H9 (cell line): ENCODE measurements around the gene BHLHE40. TPM values are rescaled to one million over a fixed set of nuclear protein-coding genes. Genes with fewer than 3 reads are reported as not detected.

Experiments
- DNase-seq: peaks from one replicate; pipeline ENCODE4 v3.0.0-alpha.2; 2017
- H2AFZ ChIP-seq: one replicate; pipeline ENCODE4 v1.6.1; 2013; ENCODE audit warnings: mild to moderate bottlenecking, low read length, control low read depth, moderate library complexity
- H2AK5ac ChIP-seq: 2 replicates; pipeline ENCODE4 v1.6.1; 2013; ENCODE audit warnings: low read length, control low read depth, mixed read lengths; ENCODE audit not compliant: insufficient read length
- H2BK120ac ChIP-seq: one replicate; pipeline ENCODE4 v1.6.1; 2013; ENCODE audit warnings: low read depth, mild to moderate bottlenecking, low read length, control low read depth, inconsistent platforms; ENCODE audit not compliant: poor library complexity, severe bottlenecking
- H2BK12ac ChIP-seq: 2 replicates; pipeline ENCODE4 v1.6.1; 2013; ENCODE audit warnings: low read length, control low read depth, mixed read lengths, low read depth; ENCODE audit not compliant: insufficient read length
- H2BK15ac ChIP-seq: 2 replicates; pipeline ENCODE4 v1.6.1; 2013; ENCODE audit warnings: low read depth, low read length, control low read depth
- H2BK20ac ChIP-seq: one replicate; pipeline ENCODE4 v1.6.1; 2013; ENCODE audit warnings: low read depth, mild to moderate bottlenecking, low read length, control low read depth, inconsistent platforms; ENCODE audit not compliant: poor library complexity, severe bottlenecking
- H2BK5ac ChIP-seq: 2 replicates; pipeline ENCODE4 v1.6.1; 2013; ENCODE audit warnings: low read length, control low read depth, mixed read lengths; ENCODE audit not compliant: insufficient read length
- H3K14ac ChIP-seq: 2 replicates; pipeline ENCODE4 v1.6.1; 2013; ENCODE audit warnings: low read length, control low read depth; ENCODE audit not compliant: insufficient read depth
- H3K18ac ChIP-seq: 2 replicates; pipeline ENCODE4 v1.6.1; 2013; ENCODE audit warnings: low read depth, mild to moderate bottlenecking, mixed read lengths, low read length, control low read depth; ENCODE audit not compliant: insufficient read length
- H3K23ac ChIP-seq: 2 replicates; pipeline ENCODE4 v1.6.1; 2013; ENCODE audit warnings: low read length, control low read depth, mixed read lengths, low read depth; ENCODE audit not compliant: insufficient read length
- H3K23me2 ChIP-seq: 2 replicates; pipeline ENCODE4 v1.6.1; 2013; ENCODE audit warnings: low read depth, mild to moderate bottlenecking, mixed read lengths, low read length, control low read depth; ENCODE audit not compliant: insufficient read length, poor library complexity, severe bottlenecking
- H3K27ac ChIP-seq: 2 replicates; pipeline ENCODE4 v1.5.1; 2013; ENCODE audit warnings: low read length, control low read depth, mixed read lengths, low read depth; ENCODE audit not compliant: insufficient read length
- H3K27me3 ChIP-seq: 2 replicates; pipeline ENCODE4 v1.6.1; 2013; ENCODE audit warnings: low read length, control low read depth, inconsistent platforms; ENCODE audit not compliant: insufficient read depth
- H3K4ac ChIP-seq: 2 replicates; pipeline ENCODE4 v1.6.1; 2013; ENCODE audit warnings: low read depth, mild to moderate bottlenecking, control low read depth, inconsistent platforms, low read length, moderate library complexity
- H3K4me1 ChIP-seq: 2 replicates; pipeline ENCODE4 v1.6.1; 2013; ENCODE audit warnings: low read length, control low read depth, inconsistent platforms; ENCODE audit not compliant: insufficient read depth
- H3K4me2 ChIP-seq: 2 replicates; pipeline ENCODE4 v1.6.1; 2013; ENCODE audit warnings: low read length, control low read depth, mixed read lengths; ENCODE audit not compliant: insufficient read length, insufficient read depth
- H3K56ac ChIP-seq: 2 replicates; pipeline ENCODE4 v1.6.1; 2013; ENCODE audit warnings: low read depth, mild to moderate bottlenecking, mixed read lengths, low read length, control low read depth; ENCODE audit not compliant: insufficient read length
- H3K79me1 ChIP-seq: 2 replicates; pipeline ENCODE4 v1.6.1; 2013; ENCODE audit warnings: low read depth, mild to moderate bottlenecking, moderate library complexity, low read length, control low read depth, inconsistent platforms; ENCODE audit not compliant: insufficient read depth, poor library complexity, severe bottlenecking
- H3K79me2 ChIP-seq: 2 replicates; pipeline ENCODE4 v1.6.1; 2013; ENCODE audit warnings: low read length, control low read depth, inconsistent platforms; ENCODE audit not compliant: insufficient read depth
- H3K9ac ChIP-seq: 2 replicates; pipeline ENCODE4 v1.6.1; 2013; ENCODE audit warnings: low read length, control low read depth, mixed read lengths; ENCODE audit not compliant: insufficient read length; ENCODE audit errors: extremely low read depth
- H3K9me3 ChIP-seq: one replicate; pipeline ENCODE4 v1.6.1; 2013; ENCODE audit warnings: low read depth, low read length, inconsistent platforms; ENCODE audit not compliant: control insufficient read depth
- H3T11ph ChIP-seq: one replicate; pipeline ENCODE4 v1.6.1; 2013; ENCODE audit warnings: mild to moderate bottlenecking, low read length, control low read depth, inconsistent platforms
- H4K20me1 ChIP-seq: one replicate; pipeline ENCODE4 v1.6.1; 2013; ENCODE audit not compliant: control insufficient read depth, insufficient read length, insufficient read depth
- H4K5ac ChIP-seq: 2 replicates; pipeline ENCODE4 v1.6.1; 2013; ENCODE audit warnings: low read depth, mild to moderate bottlenecking, mixed read lengths, low read length, control low read depth; ENCODE audit not compliant: insufficient read length
- H4K8ac ChIP-seq: replicated peaks from 2 replicates; pipeline ENCODE4 v1.6.1; 2013; ENCODE audit warnings: low read length, control low read depth, mixed read lengths, low read depth; ENCODE audit not compliant: insufficient read length
- H4K91ac ChIP-seq: 2 replicates; pipeline ENCODE4 v1.6.1; 2013; ENCODE audit warnings: low read depth, mild to moderate bottlenecking, moderate library complexity, mixed read lengths, low read length, control low read depth; ENCODE audit not compliant: insufficient read length
- H3K27ac Mint-ChIP-seq, 3 experiments: 2 replicates in 2 of 3; 3 replicates in 1 of 3; pipeline ENCODE4 v1.8.0; 2020 to 2021; ENCODE audit warnings: mixed read lengths in 3 of 3, mild to moderate bottlenecking in 1 of 3, moderate library complexity in 1 of 3
- H3K27me3 Mint-ChIP-seq: 2 replicates; pipeline ENCODE4 v1.8.0; 2021; ENCODE audit warnings: low read depth, mild to moderate bottlenecking, moderate library complexity, mixed read lengths
- H3K36me3 Mint-ChIP-seq, 3 experiments: 2 replicates in 2 of 3; 3 replicates in 1 of 3; pipeline ENCODE4 v1.8.0; 2020 to 2021; ENCODE audit warnings: low read depth in 3 of 3, mixed read lengths in 3 of 3; ENCODE audit not compliant: insufficient read depth in 1 of 3
- H3K4me1 Mint-ChIP-seq, 2 experiments: 2 replicates each; pipeline ENCODE4 v1.8.0; 2020; ENCODE audit warnings: mixed read lengths in 2 of 2
- H3K4me3 Mint-ChIP-seq, 2 experiments: 2 replicates in 1 of 2; 3 replicates in 1 of 2; pipeline ENCODE4 v1.8.0; 2020 to 2021; ENCODE audit warnings: mild to moderate bottlenecking in 2 of 2, mixed read lengths in 2 of 2, moderate library complexity in 1 of 2
- H3K9me3 Mint-ChIP-seq, 2 experiments: 2 replicates in 1 of 2; 3 replicates in 1 of 2; pipeline ENCODE4 v1.8.0; 2020; ENCODE audit warnings: mild to moderate bottlenecking in 2 of 2, mixed read lengths in 2 of 2, moderate library complexity in 1 of 2
- WGBS: extraction: QIAGEN DNeasy Blood & Tissue Kit; methylation state at CpG from one replicate; pipeline ENCODE4 v1.1.7; 2013; ENCODE audit warnings: missing lambda C conversion rate, low lambda C conversion rate, mixed read lengths; ENCODE audit not compliant: insufficient read length; ENCODE audit errors: extremely low coverage; 5-methylcytosine and 5-hydroxymethylcytosine counted together
- total RNA-seq: library from RNA; stranded (reverse); gene quantifications from 2 replicates; pipeline ENCODE4 v1.2.1, GENCODE V29; 2021
- TF ChIP-seq, protein P1 (sequence below): fragments of 200-600 bp; sonication (generic); conservative IDR thresholded peaks from 3 replicates; pipeline ENCODE4 v1.8.0; 2021; ENCODE audit warnings: antibody characterized with exemption, mild to moderate bottlenecking

The BHLHE40 gene
- total RNA-seq, 1 experiment from 2014 or later, result 4.1 TPM

DNA sequence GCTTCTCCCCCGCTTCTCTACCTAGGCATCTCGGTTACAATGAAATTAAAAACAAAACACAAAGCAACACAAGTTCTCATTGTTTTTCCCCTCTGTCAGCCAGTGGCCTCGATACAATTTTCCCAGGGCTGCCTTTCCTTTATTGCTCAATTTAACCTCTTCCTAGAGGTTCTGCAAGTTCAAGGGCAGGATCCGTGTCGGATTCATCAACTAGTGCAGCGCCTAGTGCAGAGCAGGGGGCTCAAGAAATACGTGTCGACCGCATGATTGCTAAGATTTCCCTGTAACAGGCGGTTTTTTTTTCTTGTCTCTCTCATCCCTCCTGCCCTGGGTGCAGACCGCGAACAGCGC lies 1.4 kb upstream of the BHLHE40 start:
- no peak overlapping the region for H2AK5ac ChIP-seq
- peak overlapping the region; percentile 39 for H3K9ac ChIP-seq
- H2AFZ ChIP-seq, result no peak overlapping the region
- H2BK5ac ChIP-seq, result no peak overlapping the region
- no peak overlapping the region for H4K5ac ChIP-seq
- H2BK120ac ChIP-seq, result no peak overlapping the region
- no peak overlapping the region for H3K27ac ChIP-seq
- H4K20me1 ChIP-seq, result no peaks in the 10 kb centered on the region
- DNase-seq, result no peak
- H3K14ac ChIP-seq, result peak overlapping the region; percentile 72
- H3K23me2 ChIP-seq, result peaks cover 37% of the 10 kb centered on the region
- no peak overlapping the region for H4K8ac ChIP-seq
- no peaks in the 10 kb centered on the region for H3K79me2 ChIP-seq
- H3K9me3 ChIP-seq, result no peaks in the 10 kb centered on the region
- H3K27me3 ChIP-seq, result no peaks in the 10 kb centered on the region; the same call in 1 of the 2 replicates
- no peak overlapping the region for H3T11ph ChIP-seq
- no peak overlapping the region for H3K23ac ChIP-seq
- no peak overlapping the region for H3K4ac ChIP-seq
- Mint-ChIP-seq H3K27me3 (peaks cover 46% of the 10 kb centered on the region), H3K27ac (no peak overlapping the region), H3K9me3 (no peaks in the 10 kb centered on the region; a peak in 1 of 5 replicates), H3K4me1 (peaks cover 31 to 33% of the 10 kb centered on the region in 2 experiments), H3K4me3 (peak overlapping the region; percentile 76 to 93), H3K36me3 (peaks cover 0 to 4% (median 4%) of the 10 kb centered on the region in 3 experiments; a peak in 2 of 7 replicates)
- H2BK15ac ChIP-seq, result no peak overlapping the region
- H3K4me1 ChIP-seq, result peaks cover 3% of the 10 kb centered on the region
- H3K79me1 ChIP-seq, result no peaks in the 10 kb centered on the region
- H3K4me2 ChIP-seq, result peak overlapping the region; percentile 94
- H4K91ac ChIP-seq, result no peak overlapping the region
- H3K18ac ChIP-seq, result no peak overlapping the region
- no peak overlapping the region for H3K56ac ChIP-seq
- H2BK20ac ChIP-seq, result no peak overlapping the region
- H2BK12ac ChIP-seq, result no peak overlapping the region
- TF ChIP-seq, protein P1, sequence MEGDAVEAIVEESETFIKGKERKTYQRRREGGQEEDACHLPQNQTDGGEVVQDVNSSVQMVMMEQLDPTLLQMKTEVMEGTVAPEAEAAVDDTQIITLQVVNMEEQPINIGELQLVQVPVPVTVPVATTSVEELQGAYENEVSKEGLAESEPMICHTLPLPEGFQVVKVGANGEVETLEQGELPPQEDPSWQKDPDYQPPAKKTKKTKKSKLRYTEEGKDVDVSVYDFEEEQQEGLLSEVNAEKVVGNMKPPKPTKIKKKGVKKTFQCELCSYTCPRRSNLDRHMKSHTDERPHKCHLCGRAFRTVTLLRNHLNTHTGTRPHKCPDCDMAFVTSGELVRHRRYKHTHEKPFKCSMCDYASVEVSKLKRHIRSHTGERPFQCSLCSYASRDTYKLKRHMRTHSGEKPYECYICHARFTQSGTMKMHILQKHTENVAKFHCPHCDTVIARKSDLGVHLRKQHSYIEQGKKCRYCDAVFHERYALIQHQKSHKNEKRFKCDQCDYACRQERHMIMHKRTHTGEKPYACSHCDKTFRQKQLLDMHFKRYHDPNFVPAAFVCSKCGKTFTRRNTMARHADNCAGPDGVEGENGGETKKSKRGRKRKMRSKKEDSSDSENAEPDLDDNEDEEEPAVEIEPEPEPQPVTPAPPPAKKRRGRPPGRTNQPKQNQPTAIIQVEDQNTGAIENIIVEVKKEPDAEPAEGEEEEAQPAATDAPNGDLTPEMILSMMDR, result no peak
- WGBS, result no CpG with 5 or more reads among the region's 13 CpGs
